DMS79 (cell line): Measurements from ENCODE around the gene HHIPL1.
A peak's percentile ranks its signal among the peaks of the same experiment; 100 is the strongest.

Experiments used
- DNase-seq: peaks from one replicate; lab custom pipeline; 2025; lab: John Stamatoyannopoulos, UW

Gene HHIPL1

GRCh38 chr14:99644723-99645544 is at the start of gene HHIPL1:
HHIPL1 (plus strand) TSS chr14:99645129; CDS start chr14:99645208, 79 bp downstream.
- no peak for DNase-seq

GRCh38 chr14:99595524-99595923 is 49.4 kb upstream of the HHIPL1 start:
- no peak for DNase-seq

GRCh38 chr14:99596071-99596627 is 48.8 kb upstream of the HHIPL1 start:
- DNase-seq = no peak

- DNase-seq = no peak
Observed at GRCh38 chr14:99596772-99597171, 48.2 kb upstream of the HHIPL1 start.

GRCh38 chr14:99597911-99598600 is 46.9 kb upstream of the HHIPL1 start:
- DNase-seq = no peak

- no peak for DNase-seq
Observed at GRCh38 chr14:99598774-99599173, 46.2 kb upstream of the HHIPL1 start.

GRCh38 chr14:99599393-99599792 is 45.5 kb upstream of the HHIPL1 start:
- DNase-seq = no peak

GRCh38 chr14:99600232-99600888 is 44.6 kb upstream of the HHIPL1 start:
- no peak for DNase-seq

GRCh38 chr14:99601361-99601831 is 43.5 kb upstream of the HHIPL1 start:
- peak; percentile 78 for DNase-seq

- DNase-seq = no peak
Observed at GRCh38 chr14:99602054-99602787, 42.7 kb upstream of the HHIPL1 start.

GRCh38 chr14:99602788-99603415 is 42.0 kb upstream of the HHIPL1 start:
- DNase-seq = no peak

- DNase-seq = peak; percentile 16
Observed at GRCh38 chr14:99603471-99604277, 41.3 kb upstream of the HHIPL1 start, which contains the start of gene CCDC85C. CCDC85C (minus strand) TSS chr14:99604207; CDS start chr14:99603959, 248 bp downstream.

GRCh38 chr14:99604278-99604765 is 40.6 kb upstream of the HHIPL1 start:
- peak; percentile 97 for DNase-seq

GRCh38 chr14:99604766-99605298 is 40.1 kb upstream of the HHIPL1 start:
- peak; percentile 70 for DNase-seq

- peak; percentile 59 for DNase-seq
Observed at GRCh38 chr14:99605299-99605961, 39.5 kb upstream of the HHIPL1 start.

- DNase-seq = no peak
Observed at GRCh38 chr14:99606359-99606758, 38.6 kb upstream of the HHIPL1 start.

- no peak for DNase-seq
Observed at GRCh38 chr14:99608591-99608990, 36.3 kb upstream of the HHIPL1 start.

GRCh38 chr14:99609245-99610170 is 35.4 kb upstream of the HHIPL1 start:
- DNase-seq = no peak
